Transverse colon (tissue), 4 donors: ENCODE data around the gene WNT16. TPM values are rescaled to one million over a fixed set of nuclear protein-coding genes. Genes with fewer than 3 reads are reported as not detected.
"Not testable (repeated sequence)": the region's sequence is repeated elsewhere in the genome, so short reads cannot be mapped to it uniquely, and the experiment has no call there.

Experiments
- DNase-seq: peaks from one replicate; pipeline ENCODE4 v3.0.0-alpha.2; 2019
- H3K27ac ChIP-seq, 4 donors: fragments of 200-600 bp; sonication (generic); 2 replicates each; pipeline ENCODE4 v1.5.1; 2016 to 2018; ENCODE audit warnings: inconsistent platforms in 4 of 4
- H3K27me3 ChIP-seq: fragments of 200-600 bp; sonication (generic); 2 replicates; pipeline ENCODE4 v1.5.1; 2017; ENCODE audit warnings: inconsistent platforms
- H3K36me3 ChIP-seq, 4 donors: fragments of 200-600 bp; sonication (generic); 2 replicates each; pipeline ENCODE4 v1.5.1; 2017 to 2019; ENCODE audit warnings: inconsistent platforms in 4 of 4
- H3K4me1 ChIP-seq, 4 donors: fragments of 200-600 bp; sonication (generic); 2 replicates each; pipeline ENCODE4 v1.5.1; 2017 to 2020; ENCODE audit warnings: inconsistent platforms in 4 of 4
- H3K4me3 ChIP-seq, 4 donors: fragments of 200-600 bp; sonication (generic); 1 replicate in 1 of 4; 2 replicates in 3 of 4; pipeline versions ENCODE4 v1.5.1 to v1.6.1; 2017 to 2019; ENCODE audit warnings: inconsistent platforms in 4 of 4
- H3K9me3 ChIP-seq, 2 donors: fragments of 200-600 bp; sonication (generic); 2 replicates each; pipeline ENCODE4 v1.5.1; 2017 to 2019; ENCODE audit warnings: inconsistent platforms in 2 of 2
- CTCF ChIP-seq, 5 experiments: fragments of 200-600 bp in 3 of 5; fragments of 450-650 bp in 2 of 5; sonication (generic) in 3 of 5; IDR thresholded peaks; 1 replicate in 2 of 5; 2 replicates in 3 of 5; pipeline ENCODE4 v1.5.1; 2016 to 2017; ENCODE audit warnings: antibody characterized with exemption in 5 of 5, inconsistent platforms in 3 of 5, mild to moderate bottlenecking in 2 of 5, moderate library complexity in 1 of 5
- EP300 ChIP-seq: sonication (generic); formaldehyde crosslinking; IDR thresholded peaks from one replicate; pipeline ENCODE4 v1.6.1; 2017; ENCODE audit warnings: antibody characterized with exemption, low read depth
- POLR2A ChIP-seq: fragments of 450-650 bp; IDR thresholded peaks from one replicate; pipeline ENCODE4 v1.6.1; 2016; ENCODE audit warnings: antibody characterized with exemption, mild to moderate bottlenecking, moderate library complexity
- POLR2AphosphoS5 ChIP-seq, 3 donors: sonication (generic); formaldehyde crosslinking; IDR thresholded peaks; one replicate each; pipeline ENCODE4 v1.6.1; 2016; ENCODE audit warnings: antibody characterized with exemption in 3 of 3
- WGBS, 2 donors: methylation state at CpG; one replicate each; pipeline ENCODE4 v1.1.5; 2018; ENCODE audit warnings: low coverage in 1 of 2; 5-methylcytosine and 5-hydroxymethylcytosine counted together
- in situ Hi-C, 4 donors: fragments of 200-750 bp; cut with MboI; loops; one replicate each; pipeline versions ENCODE4 v1.15.0 to v1.15.1; 2017; ENCODE audit warnings: low sequenced_read_pairs in 3 of 4, low pct_ligation_motif_present in 1 of 4, low pct_unique_long_range_greater_than_20kb in 1 of 4
- intact Hi-C: fragments of 100-400 bp; cut with DNase I; formaldehyde crosslinking; loops from one replicate; pipeline ENCODE4 v1.15.1; 2023; ENCODE audit warnings: low total_unique reads
- total RNA-seq, 4 donors: library from RNA; depleted of rRNA; stranded (reverse); fragments of >200 nt; gene quantifications; one replicate each; pipeline ENCODE4 v1.1.0, GENCODE V29; 2016

The WNT16 gene
- total RNA-seq, 4 donors from 2014 or later = 0.32 TPM; not detected in 3

DNA sequence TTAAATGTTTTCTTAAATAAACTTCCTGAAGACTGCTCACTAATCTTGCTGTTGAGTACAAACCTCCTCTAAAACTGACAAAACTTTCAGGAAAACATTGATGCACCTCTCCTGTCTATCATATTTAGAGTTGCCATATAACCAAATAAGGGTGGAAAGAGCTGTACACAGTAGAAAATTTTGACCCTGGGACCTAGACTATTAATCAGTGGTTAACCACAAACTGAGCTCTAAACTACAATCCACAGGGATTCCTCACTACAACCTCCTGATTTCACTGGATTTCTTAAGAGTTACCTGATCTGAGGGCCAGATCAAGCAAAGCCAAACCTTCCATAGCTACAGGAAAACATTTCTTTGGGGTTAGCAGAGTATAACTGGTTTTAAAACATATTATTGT, 39.9 kb upstream of the WNT16 start:
- Histone ChIP-seq H3K9me3 (peaks cover 0 to 4% of the 10 kb centered on the region in 2 donors), H3K4me3 (no peak overlapping the region), H3K4me1 (no peaks in the 10 kb centered on the region), H3K27ac (no peak overlapping the region), H3K27me3 (no peaks in the 10 kb centered on the region), H3K36me3 (no peaks in the 10 kb centered on the region)
- in situ Hi-C loops (no loop called here), intact Hi-C loops (no loop called here)
- TF ChIP-seq POLR2AphosphoS5 (IDR thresholded peaks at IDR 0.05) (no peak), CTCF (IDR thresholded peaks at IDR 0.05) (no peak), POLR2A (no peak), EP300 (no peak)
- no peak for DNase-seq

DNA sequence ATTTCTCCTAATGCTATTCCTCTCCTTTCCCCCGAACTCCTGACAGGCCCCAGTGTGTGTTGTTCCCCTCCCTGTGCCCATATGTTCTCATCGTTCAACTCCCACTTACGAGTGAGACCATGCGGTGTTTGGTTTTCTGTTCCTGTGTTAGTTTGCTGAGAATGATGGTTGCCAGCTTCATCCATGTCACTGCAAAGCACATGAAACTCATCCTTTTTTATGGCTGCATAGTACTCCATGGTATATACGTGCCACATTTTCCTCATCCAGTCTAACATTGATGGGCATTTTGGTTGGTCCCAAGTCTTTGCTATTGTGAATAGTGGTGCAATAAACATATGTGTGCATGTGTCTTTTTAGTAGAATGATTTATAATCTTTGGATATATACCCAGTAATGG, 38.9 kb upstream of the WNT16 start:
- in situ Hi-C loops = not testable (repeated sequence)
- intact Hi-C loops = loop anchor here (5.0 kb wide), 1 partner anchor 1197 kb away; no protein-coding TSS in a partner anchor

GRCh38 chr7:121294448-121294992, 34.3 kb upstream of the WNT16 start:
- no peaks in the 10 kb centered on the region for H3K9me3 ChIP-seq

More for the DNA sequence above, 38.9 kb upstream of the WNT16 start:
- H3K4me1 ChIP-seq, H3K36me3 ChIP-seq, DNase-seq, H3K27me3 ChIP-seq, H3K9me3 ChIP-seq, H3K4me3 ChIP-seq, H3K27ac ChIP-seq: not testable (repeated sequence)
- WGBS, 2 donors = 91 to 96% methylated on average over 5 of the region's 5 CpGs

DNA sequence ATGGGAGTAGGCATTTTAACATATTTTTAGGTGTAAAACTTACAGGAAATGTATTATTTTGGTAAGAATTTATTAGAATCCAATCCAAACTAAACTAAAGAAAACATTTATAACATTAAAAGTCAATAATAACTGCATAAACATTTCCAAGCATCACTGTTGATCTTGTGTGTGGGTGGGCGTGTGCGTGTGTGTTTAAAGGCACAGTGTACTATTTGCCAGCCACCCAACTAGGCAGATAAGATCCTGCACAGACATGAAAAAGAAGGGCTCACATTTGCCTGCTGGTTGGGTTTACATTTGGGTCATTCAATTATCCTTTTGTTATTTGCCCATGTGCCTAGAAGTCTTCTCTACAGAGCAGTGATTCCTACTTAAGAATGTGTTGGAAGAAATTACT, 31.0 kb upstream of the WNT16 start:
- DNase-seq = no peak
- Histone ChIP-seq H3K9me3 (no peaks in the 10 kb centered on the region), H3K4me1 (peaks cover 0 to 11% (median 0%) of the 10 kb centered on the region in 4 donors), H3K27ac (no peak overlapping the region), H3K27me3 (no peaks in the 10 kb centered on the region), H3K36me3 (no peaks in the 10 kb centered on the region), H3K4me3 (no peak overlapping the region)
- 33 to 55% methylated on average over 2 of the region's 2 CpGs for WGBS, 2 donors
- intact Hi-C loops (no loop called here), in situ Hi-C loops (no loop called here)
- TF ChIP-seq EP300 = no peak
- no peak for TF ChIP-seq POLR2AphosphoS5 (IDR thresholded peaks at IDR 0.05)
- no peak for TF ChIP-seq POLR2A

More at GRCh38 chr7:121294448-121294992, 34.3 kb upstream of the WNT16 start:
- Histone ChIP-seq H3K36me3 (no peaks in the 10 kb centered on the region), H3K4me3 (no peak overlapping the region), H3K4me1 (peaks cover 0 to 8% (median 0%) of the 10 kb centered on the region in 4 donors), H3K27ac (no peak overlapping the region), H3K27me3 (no peaks in the 10 kb centered on the region)
- no peak for TF ChIP-seq POLR2AphosphoS5 (IDR thresholded peaks at IDR 0.05)
- no peak for TF ChIP-seq EP300
- no peak for TF ChIP-seq POLR2A
- TF ChIP-seq CTCF (IDR thresholded peaks at IDR 0.05) = no peak
- intact Hi-C loops = loop anchor here (5.0 kb wide), 1 partner anchor 1193 kb away; no protein-coding TSS in a partner anchor
- no peak for DNase-seq
- WGBS, 2 donors = 82 to 84% methylated on average over 2 of the region's 2 CpGs
- in situ Hi-C loops = no loop called here

DNA sequence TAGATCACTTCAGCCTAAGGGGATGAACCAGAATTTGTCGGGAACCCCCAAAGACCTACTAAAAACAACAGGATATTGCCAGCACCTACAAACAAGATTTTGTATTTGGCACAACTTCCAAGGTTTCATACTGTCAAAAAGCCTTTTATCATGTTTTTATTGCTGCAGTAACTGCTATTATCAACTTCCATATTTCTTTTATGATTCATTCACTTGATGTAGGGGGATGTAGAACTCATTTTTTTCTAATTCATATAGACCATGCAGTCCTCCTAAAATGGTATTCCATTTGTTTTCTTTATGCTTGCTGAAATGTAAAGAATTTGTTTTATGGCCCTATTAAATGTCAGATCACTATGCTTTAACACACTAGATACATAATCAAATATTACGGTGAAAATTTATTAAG, 30.0 kb upstream of the WNT16 start:
- no peak for TF ChIP-seq CTCF (IDR thresholded peaks at IDR 0.05)
- no peak for TF ChIP-seq POLR2AphosphoS5 (IDR thresholded peaks at IDR 0.05)
- no peak for TF ChIP-seq EP300
- TF ChIP-seq POLR2A = no peak
- Histone ChIP-seq H3K9me3 (no peaks in the 10 kb centered on the region), H3K4me1 (peaks cover 0 to 11% (median 0%) of the 10 kb centered on the region in 4 donors), H3K27me3 (no peaks in the 10 kb centered on the region), H3K4me3 (no peak overlapping the region), H3K27ac (no peak overlapping the region), H3K36me3 (no peaks in the 10 kb centered on the region)
- no peak for DNase-seq
- intact Hi-C loops (no loop called here), in situ Hi-C loops (no loop called here)
- WGBS, 2 donors = 47 to 55% methylated on average over 1 to 2 of the region's 2 CpGs
